Activated CD4-positive, CD25-positive, alpha-beta regulatory T cell (primary cell): ENCODE results near the gene WDR17.
A peak's percentile ranks its signal among the peaks of the same experiment; 100 is the strongest.

Experiments
- DNase-seq, 4 experiments: peaks; one replicate each; lab custom pipeline; 2025; lab: John Stamatoyannopoulos, UW

The WDR17 gene

DNA sequence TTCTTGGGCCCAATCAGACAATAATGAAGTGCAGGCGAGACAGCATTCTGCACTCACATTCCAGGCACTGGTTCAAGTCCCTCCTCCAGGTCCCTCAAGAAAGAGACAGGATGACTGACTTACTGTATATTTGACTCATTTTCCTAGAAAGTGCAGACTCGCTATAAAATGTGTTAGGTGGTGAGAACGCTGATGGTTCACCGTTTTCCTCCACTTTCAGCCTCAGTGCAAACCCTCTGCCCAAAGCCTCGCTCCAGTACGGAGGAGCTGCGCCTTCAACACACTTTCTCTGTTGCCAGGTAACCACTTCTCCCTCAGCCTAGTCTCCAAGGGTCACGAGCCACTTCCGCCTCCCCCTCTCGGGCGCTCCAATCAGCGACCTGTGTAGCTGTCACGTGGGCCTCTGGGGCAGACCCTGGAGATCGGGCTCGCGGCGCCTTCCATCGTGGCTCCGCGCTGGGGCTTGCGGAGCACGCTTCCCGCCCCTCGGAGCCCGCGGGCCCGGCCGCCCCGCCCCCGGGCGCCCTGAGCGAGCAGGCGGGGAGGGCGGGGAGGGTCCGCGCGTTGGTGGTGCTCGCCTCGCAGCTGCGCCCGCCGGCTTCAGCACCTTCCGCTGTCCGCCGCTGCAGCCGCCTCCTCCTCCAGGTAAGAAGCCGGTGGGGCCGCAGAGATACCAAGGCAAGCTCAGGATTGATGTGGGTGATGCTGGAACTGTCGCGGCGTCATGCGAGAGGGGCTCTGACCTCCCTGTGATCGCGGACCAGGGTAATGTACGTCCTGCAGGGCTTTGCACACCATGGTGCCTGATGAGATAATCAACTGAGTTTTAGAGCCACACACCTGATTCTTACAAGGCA, at the start of gene WDR17:
TSS of gene WDR17 (plus strand) at position 407 of the 857 bp plus-strand sequence. CDS start 45,740 bp downstream, outside the sequence.
- peak; percentile 6 to 41 (median 11) for DNase-seq

DNA sequence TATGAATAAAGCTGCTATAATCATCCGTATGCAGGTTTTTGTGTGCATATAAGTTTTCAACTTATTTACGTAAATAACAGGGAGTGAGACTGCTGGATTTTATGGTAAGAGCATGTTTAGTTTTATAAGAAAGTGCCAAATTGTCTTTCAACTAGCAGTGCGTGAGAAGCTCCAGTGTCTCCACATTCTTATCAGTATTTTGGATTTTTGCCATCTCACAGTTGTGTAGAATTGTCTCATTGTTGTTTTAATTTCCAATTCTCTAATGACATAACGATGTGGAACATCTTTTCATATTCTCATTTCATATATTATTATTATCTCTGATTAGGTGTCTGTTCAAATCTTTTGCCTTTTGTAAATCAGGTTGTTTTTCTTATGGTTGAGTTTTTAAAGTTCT, 49.0 kb upstream of the WDR17 start:
- DNase-seq, result no peak

- DNase-seq, result no peak
Observed at GRCh38 chr4:176020481-176021085, 45.1 kb upstream of the WDR17 start.

DNA sequence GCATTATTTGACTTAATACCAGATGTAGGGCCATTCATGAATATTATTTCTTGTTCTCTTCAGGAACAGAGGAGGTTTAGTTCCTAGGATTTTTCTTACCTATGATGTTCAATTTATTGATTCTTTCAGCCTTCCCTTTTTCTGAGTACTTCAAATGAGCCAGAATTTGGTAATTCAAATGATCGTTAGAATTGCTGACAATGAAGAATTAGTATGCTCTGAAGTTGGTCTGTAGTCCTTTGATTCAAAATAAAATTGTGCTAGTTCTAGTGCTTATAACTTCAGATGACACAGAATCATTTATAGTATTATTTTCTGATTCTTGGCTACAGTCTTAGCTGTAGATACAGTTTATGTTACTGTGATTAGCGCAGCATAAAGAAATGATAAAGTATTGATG, 35.2 kb upstream of the WDR17 start:
- DNase-seq, result no peak

DNA sequence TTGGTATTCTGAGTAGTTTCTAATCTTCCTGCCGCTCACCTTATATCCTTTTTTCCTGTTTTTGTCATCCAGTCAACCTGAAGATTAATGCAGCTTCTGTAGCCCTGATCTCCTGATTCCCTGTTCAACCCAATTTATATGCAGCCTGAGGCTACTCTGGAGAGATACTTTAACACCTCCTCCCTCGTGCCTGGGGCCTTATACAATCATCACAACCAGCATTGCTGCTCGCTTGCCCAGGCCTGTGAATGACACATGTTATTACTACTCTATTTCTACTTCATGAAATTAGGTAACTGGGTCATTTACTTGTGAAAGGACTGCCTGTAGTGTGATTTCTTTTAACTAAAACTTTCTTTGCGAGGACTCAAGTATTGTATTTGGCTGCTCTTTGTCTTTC, 33.7 kb upstream of the WDR17 start:
- DNase-seq, result no peak

- DNase-seq, result no peak
Observed at GRCh38 chr4:176032454-176032853, 33.2 kb upstream of the WDR17 start.

GRCh38 chr4:176034499-176034898, 31.1 kb upstream of the WDR17 start:
- no peak for DNase-seq

GRCh38 chr4:176034936-176035335, 30.7 kb upstream of the WDR17 start:
- DNase-seq, result no peak

DNA sequence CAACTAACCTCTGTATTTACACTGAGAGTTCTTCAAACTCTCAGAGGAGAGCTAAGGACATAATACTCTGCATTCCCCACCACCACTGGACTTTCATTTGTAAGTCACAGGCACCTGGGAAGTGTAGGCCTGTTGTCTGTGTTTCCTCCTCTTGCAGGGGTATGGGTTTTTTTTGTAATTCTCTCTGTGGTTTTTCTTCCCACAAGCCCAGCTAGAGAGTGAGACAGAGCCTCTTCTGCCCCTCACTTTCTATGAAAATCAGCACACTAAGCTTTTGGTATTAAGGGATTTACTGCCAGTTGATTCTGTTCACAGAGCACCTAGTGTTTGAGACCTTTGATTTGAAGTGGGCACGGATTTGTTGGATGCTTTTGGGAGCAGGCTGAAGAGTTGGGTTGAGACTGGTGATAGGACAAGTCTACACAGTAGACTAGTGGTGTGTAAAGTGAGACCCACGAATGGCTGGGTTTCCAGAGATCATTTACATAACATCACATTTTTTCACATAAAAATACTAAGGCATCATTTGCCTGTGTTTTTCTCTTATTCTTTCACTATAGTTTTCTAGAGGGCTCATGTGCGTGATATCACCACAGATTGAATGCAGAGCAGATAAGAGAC, 28.9 kb upstream of the WDR17 start:
- DNase-seq, result no peak

DNA sequence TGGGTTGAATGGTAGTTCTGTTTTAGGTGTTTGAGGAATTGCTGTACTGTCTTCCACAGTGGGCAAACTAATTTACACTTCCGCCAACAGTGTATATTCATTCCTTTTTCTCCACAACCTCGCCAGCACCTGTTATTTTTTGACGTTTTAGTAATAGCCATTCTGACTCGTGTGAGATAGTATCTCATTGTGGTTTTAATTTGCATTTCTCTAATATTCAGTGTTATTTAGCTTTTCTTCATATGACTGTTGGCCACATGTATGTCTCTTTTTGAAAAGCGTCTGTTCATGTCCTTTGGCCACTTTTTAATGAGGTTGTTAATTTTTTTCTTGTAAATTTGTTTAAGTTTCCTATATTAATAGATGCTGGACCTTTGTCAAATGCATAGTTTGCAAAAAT, 26.9 kb upstream of the WDR17 start:
- no peak for DNase-seq

DNA sequence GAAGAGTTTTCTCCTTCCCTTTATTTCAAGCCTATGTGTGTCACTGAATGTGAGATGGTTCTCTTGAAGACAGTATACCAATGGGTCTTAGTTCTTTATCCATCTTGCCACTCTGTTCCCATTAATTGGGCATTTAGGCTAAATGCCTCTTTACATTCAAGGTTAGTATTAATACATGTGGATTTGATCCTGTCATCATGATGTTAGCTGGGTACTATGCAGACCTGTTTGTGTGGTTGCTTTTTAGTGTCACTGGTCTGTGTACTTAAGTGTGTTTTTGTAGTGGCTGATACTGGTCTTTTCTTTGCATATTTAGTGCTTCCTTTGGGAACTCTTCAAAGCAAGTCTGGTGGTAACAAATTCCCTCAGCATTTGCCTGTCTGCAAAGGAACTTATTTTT, 23.4 kb upstream of the WDR17 start:
- DNase-seq, result no peak

DNA sequence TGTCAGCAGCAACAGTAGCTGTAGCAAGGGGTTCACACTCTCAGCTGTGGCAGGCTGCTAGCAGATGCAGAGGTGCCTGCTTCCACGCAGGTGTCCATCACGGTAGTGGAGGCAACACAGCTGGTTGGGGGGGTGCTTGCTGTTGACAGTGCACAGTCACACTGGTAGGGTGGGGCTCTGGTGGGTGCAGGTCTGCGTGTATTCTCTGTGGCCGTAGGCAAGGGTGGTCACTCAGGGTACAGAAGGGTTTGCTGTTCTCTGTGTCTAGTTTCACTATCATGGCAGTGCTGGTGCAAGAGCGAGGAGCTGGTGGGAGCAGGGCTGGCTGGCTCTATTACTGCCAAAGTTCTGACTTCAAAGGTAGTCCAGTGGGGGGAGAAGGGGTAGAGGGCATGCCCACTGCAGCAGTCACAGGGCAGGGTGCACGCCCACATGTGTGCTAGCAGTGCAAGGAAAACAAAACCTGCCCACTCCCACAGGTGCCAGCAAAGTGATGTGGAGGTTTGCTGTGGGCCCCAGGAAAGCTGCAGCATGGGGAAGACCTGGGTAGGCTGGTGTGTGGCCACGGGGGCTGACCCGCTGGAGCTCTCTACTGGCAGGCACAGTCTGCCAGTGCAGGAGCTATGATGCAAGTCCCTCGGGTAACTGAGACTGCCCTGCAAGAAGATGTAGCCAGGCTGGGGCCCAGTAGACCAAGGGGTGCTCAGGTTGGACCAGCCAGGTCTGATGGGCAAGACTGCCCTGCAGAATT, 21.6 kb upstream of the WDR17 start:
- DNase-seq, result no peak

DNA sequence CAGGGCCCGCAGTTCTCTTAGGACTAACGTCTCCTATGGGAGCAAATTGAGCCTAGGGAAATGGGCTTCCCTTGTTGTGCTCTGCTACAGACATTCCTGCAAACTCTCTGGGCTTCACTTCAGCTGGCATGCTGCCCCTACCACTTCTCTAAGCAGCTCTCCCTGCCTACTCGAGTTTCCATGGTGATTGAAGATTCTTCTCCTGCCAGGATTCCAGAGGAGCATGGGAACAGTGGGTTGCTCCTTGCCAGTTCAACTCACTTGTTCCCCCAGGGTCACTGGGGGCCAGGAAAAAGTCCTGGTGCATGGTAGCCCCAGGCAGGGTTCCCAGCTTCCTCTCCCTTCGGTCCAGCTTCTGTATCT, 21.1 kb upstream of the WDR17 start:
- no peak for DNase-seq

DNA sequence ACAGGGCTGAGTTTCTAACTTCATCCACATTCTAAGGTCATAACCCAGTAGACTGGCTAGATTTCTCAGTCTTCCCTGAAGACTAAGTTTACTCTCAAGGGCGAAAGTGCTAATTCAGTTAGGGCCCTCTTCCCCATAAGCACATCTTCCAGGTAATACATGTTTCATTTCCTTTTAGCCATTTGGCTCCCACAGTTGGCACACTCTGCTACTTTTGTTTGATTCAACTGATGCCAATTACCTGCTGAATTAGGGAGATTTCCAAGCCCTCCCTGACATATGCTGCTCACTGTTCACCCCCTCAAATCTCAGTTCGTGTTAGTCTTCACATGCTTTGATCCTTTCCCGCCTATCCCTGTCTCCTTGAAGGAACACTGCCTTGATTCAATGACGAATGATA, 17.0 kb upstream of the WDR17 start:
- no peak for DNase-seq

DNA sequence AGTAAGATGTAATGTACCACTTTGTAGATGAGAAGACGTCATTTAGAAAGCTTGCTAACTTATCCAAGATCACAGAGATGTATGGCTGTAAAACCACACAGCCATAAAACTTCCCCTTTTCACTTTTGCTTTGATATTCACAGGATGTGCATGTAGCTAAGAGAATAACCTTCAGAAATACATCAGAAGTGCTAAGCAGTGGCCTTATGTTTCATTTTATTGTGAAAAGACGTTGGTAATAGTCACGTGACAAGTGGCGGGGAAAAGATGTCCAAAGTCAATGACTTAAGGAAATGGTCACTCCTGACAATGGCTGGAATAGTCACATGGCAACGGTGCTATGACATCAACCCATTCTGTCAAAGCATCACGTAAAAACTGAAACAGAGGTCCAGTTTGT, 12.9 kb upstream of the WDR17 start:
- DNase-seq, result no peak

DNA sequence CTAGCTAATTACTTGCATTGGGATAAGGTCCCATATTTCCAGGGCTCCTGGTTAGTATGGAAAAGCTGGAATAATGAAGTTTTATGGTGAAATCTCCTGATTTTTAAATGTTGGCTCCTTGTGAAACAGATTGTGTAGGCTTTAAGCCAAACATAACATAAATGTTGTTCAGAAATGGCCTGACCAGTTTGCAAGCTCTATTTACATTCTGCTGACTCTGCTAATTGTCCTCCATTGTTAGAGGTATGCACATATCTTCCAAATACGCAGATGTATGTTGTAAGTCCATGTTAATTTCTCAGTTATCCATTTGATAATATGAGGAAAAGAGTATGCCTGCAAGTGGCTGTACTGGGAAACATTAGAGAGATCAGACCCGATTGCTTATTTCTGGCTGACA, 11.9 kb upstream of the WDR17 start:
- no peak for DNase-seq

DNA sequence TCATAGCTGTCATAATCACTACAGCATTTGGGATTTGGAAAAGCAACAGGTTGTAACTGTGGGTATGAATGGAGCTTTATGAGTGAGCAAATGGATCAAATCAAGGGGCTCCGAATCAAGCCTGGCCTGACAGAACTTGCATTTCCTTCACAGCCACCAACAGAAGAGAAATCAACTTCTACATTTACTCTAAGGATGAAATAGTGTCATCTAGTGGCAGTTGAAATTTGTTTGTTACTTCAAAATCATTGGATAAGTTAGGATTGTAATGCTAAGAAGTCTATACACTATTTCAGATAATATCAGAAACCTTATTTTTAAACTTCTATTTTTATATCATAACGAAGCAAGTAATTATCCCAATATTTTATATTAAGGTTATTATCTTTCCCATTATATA, 10.7 kb upstream of the WDR17 start:
- no peak for DNase-seq

DNA sequence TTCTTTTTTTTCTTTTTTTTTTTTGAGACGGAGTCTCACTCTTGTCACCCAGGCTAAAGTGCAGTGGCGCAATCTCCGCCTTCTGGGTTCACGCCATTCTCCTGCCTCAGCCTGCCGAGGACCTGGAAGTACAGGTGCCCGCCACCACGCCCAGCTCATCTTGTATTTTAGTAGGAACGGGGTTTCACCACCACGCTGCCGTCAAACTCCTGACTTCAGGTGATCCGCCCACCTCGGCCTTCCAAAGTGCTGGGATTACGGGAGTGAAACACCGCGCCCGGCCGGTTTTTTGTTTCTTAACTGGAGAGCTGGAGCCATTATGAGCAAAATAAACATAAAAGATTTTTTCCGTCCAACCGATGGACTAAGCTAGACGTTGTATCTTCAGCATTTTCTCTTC, 1.9 kb upstream of the WDR17 start:
- DNase-seq, result no peak

GRCh38 chr4:176064539-176064938, 1.1 kb upstream of the WDR17 start:
- DNase-seq, result no peak

DNA sequence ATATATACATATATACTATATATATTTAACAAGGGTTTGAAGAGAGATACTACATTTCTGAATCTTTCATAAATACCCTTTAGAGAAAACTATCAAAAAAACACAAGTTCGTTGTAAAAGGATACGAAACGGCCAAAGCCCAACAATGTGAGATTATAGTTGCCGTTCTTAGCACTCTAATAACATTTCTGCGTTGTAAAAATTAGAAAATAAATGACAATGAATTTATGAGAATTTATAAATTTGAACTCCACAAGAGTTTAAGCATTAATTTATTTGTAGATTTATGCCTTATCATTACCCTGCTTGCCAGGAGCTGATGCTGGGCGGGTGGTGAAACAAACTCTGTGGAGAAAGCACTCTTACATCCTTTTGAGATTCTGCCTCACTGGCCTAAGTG, 1.1 kb downstream of the WDR17 start:
- no peak for DNase-seq

DNA sequence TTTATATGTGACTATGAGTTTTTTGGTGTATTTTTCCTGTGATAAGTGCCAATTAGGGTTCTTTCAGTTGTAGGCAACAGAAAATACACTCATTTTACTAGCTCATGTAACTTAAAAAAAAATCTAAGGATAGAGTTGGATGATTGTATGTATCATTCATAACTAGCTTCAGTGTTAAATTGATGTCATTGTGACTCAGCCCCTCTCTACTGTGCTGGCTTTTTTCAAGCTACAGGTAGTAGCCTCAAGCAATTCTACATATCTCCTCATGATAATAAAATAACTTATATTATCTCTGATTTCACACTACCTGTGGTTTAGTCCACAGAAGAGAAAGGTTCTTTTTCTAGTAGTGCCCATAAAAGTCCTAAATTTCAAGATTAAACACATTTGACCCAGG, 11.9 kb downstream of the WDR17 start:
- DNase-seq, result no peak

GRCh38 chr4:176084769-176085168, 19.1 kb downstream of the WDR17 start:
- no peak for DNase-seq

DNA sequence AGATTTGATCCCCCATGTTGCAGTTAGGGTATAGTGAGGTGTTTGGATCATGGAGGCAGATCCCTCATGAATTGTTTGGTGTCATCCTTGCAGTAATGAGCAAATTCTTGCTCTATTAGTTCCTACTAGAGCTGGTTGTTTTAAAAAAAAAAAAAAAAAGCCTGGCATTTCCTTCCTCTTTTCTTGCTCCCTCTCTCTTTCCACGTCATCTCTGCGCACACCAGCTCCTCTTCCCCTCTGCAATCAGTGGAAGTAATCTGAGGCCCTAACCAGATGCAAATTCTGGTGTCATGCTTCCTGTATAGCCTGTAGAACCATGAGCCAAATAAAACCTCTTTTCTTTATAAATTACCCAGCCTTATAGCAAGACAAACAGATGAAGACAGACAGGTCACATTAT, 24.5 kb downstream of the WDR17 start:
- DNase-seq, result no peak
